GM19324 (cell line): ENCODE data around the gene TTC38.
A peak's percentile ranks its signal among the peaks of the same experiment; 100 is the strongest.

Experiments
- ATAC-seq: cut with Tn5 transposase; IDR thresholded peaks from one replicate; pipeline ENCODE4 v1.9.1; 2021; ENCODE audit warnings: mild to moderate bottlenecking, moderate library complexity; ENCODE audit not compliant: unreplicated experiment, low FRiP score

Gene TTC38

GRCh38 chr22:46322711-46323110 is 54.9 kb downstream of the TTC38 start:
- ATAC-seq, result no peak

- no peak for ATAC-seq
These were observed 55.4 kb downstream of the TTC38 start for GRCh38 chr22:46323162-46323561.

- no peak for ATAC-seq
These were observed 58.4 kb downstream of the TTC38 start for GRCh38 chr22:46326066-46326680.

GRCh38 chr22:46327691-46328465 is 60.1 kb downstream of the TTC38 start:
- no peak for ATAC-seq

- ATAC-seq, result no peak
These were observed 61.0 kb downstream of the TTC38 start for GRCh38 chr22:46328797-46329196.

GRCh38 chr22:46329616-46330015 is 61.8 kb downstream of the TTC38 start:
- no peak for ATAC-seq

- ATAC-seq, result no peak
These were observed 62.6 kb downstream of the TTC38 start for GRCh38 chr22:46330426-46330825.

GRCh38 chr22:46331496-46331895 is 63.7 kb downstream of the TTC38 start:
- no peak for ATAC-seq

GRCh38 chr22:46335201-46336118 is 67.7 kb downstream of the TTC38 start, which contains the start of gene TRMU:
Gene TRMU, plus strand, starts transcription at chr22:46335714. Its CDS starts 51 bp downstream, at chr22:46335765.
- ATAC-seq, result peak; percentile 82

- ATAC-seq, result peak; percentile 16
These were observed 68.6 kb downstream of the TTC38 start for GRCh38 chr22:46336119-46337078.

GRCh38 chr22:46337870-46338269 is 70.1 kb downstream of the TTC38 start:
- ATAC-seq, result no peak

GRCh38 chr22:46338636-46339035 is 70.8 kb downstream of the TTC38 start:
- ATAC-seq, result no peak

- no peak for ATAC-seq
These were observed 72.1 kb downstream of the TTC38 start for GRCh38 chr22:46339956-46340355.

- no peak for ATAC-seq
These were observed 72.9 kb downstream of the TTC38 start for GRCh38 chr22:46340676-46341075.
